Measurements from ENCODE around the gene FLOT1.

FLOT1 gene

DNA sequence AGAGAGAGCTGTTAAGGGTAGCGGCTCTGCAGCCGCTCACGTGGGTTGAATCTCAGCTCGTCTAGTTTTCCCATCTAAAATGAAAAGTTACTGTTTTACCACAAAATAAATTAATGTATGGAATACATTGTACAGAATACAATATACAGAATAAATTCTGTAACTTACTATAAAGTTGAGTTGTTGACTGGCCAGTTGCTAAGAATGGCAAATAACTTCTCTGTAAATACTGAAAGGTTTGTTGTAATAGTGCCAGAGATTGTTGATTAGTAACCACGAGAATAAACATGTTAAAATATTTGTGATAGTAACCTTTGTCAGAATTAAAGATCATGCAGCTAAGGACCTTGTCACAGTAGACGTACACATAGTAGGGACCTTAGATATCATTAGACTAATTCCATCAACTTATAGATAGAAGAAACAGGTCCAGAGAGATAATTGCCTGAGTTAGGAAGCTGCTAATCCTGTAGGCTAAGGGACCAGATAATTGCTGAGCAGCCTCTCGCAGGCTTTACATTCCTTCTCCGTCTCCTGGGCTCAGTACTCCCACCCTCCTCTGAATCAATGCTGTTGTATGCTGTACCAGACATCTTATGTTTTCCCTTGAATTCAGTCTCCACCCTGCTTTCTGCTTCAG, 51.2 kb downstream of the FLOT1 start:
- no peak for DNase-seq

DNA sequence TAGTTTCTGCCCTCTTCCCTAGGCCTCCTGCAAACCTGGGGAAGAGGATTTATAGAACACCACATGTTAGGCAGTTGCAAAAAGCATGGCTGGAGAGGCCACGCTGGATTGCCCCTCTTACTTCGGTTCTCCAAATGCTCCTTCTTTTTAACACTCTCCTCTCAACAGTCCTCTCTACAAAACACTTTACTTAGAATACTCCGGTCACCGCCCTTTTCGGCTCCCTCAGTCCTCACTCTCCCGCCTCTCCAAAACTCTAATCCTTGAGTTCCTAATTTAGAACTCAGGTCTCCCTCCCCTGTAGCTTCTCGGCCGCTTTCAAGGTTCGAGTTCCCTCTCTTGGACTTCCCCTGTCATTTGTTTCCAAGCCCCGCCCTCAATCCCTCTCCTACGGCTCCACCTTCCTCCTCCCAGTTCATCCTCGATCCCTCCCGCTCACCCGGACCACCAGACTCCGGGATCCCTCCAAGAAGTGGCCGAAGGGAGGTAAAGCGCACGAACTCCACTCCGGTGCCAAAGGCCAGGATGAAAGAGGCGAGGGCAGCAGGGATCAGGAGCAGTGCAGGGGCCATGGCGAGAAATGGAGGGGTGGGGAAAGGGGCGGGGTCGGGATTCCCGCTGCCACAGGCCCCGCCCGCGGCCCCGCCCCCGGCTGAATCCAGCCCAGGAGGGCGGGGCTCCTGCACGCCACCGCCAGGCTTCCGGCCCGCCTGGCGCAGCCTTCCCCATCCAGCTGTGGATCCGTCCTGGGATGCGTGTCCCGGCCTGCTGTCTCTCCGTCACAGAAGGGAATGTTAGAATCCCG, 51.9 kb downstream of the FLOT1 start, which contains the start of gene NRM:
NRM (minus strand) TSS at position 582 of the 805 bp plus-strand sequence; CDS start at position 572, 10 bp downstream.
- DNase-seq = peak; percentile 84

DNA sequence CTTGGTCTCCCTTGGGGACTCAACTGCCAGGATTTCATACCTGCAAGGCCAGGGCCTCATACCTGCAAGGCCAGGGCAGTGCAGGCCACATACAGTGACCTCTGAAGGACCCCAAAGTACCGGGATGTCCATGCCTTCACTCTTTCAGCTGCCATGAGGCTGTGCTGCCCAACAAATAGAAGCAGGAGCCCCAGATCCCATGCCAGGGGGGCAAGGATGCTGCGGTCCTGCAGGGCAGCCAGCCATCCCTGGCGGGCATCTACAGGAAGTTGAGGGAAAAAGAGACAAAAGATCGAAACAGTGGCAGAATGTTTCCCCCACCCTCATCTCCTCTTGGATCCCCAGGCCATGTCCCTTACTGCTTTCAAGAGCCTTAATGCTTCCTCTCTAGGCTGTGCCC, 52.5 kb downstream of the FLOT1 start:
- no peak for DNase-seq

DNA sequence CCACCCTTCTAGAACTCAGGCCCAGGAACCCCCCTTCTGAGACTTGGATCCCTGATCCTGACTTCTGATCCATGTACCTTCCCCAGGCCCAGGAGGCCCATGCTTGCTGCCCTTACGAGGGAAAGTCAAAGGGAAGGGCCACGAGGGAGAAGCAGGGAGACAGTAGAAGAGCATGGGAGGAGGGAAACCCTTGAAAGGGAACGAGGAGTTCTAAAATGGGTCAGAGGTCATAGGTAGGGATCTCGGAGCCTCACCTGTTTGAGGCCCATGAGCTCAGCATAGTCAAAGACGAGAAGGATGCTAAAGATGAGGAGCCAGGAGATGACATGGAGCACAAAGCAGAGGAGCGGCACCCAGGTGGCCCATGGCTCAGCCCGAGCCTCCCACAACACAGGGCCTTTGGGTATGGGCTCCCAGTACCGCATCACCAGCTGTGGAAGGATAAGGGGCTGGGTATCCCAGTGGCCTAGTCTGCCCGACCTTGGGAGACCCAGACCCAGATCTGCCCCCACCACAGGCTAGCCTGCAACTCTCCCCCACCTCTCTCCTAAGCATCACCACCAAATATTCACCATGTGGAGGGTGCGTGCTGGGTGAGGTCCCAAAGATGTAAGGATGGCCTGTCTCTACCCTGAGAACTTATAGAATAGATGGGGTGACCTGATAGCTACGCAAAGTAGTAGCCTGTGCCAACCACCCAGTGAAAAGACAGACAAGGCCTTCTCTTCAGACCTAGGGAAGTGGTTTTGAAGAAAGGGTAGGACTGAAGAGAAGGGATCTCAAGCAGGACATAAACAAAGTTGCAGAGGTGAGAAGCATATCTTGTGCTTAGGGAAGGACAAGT, 53.2 kb downstream of the FLOT1 start:
- DNase-seq = no peak

DNA sequence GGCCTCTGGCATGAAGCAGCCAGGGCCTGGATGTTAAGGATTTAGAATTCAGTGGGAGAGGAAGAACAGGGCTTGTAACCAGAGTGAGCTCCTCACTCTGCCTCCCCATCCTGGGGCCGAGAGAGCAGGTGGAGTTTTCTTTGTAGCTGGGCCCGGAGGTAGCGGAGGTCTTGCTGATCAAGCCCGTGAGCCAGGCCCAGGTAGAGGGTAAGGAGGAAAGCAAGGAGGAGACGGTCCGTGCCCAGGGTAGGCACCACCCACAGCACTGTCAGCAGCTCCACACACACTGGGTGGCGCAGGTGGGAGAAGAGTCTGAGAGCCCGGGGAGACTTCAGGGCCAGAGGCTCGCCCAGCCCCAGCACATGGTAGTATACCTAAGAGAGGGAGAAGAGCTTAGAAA, 53.9 kb downstream of the FLOT1 start:
- DNase-seq = no peak

DNA sequence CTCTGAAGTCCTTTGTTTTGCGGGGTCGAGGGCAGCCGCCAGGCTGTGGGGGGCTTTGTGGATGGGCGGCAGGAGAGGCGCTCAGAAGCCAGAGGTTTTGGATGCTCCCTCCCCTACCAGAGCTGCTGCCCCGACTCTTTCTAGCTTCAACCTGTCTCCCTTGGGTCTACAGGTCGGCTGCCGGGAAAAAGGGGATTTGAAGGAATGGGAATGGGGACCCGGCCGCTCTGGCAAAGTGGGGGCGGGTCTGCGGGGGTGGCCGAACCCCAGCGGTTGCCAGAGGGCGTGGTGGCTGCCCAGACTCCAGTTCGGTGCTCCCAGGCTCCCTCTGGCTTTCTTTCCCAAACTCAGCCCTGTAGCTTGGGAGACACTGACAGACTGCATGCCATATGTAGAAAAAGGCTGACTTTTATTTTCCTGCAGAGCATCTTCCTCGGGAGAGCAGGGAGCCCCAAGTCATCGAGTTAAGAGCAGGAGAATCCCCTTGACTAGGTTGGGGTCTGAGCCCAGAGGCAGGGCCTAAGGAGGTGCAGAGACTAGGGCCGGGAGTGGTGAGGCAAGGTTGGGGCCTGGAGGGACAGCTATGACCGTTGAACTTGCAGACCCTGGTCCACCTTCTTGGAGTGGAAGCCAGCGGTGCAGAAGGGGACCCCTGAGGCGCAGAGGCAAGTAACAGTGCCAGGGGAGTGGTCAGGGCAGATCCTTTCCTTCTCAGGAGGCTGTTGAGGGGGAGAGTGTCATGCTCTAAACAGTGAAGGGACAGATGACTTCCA, 54.6 kb downstream of the FLOT1 start:
- DNase-seq = no peak

DNA sequence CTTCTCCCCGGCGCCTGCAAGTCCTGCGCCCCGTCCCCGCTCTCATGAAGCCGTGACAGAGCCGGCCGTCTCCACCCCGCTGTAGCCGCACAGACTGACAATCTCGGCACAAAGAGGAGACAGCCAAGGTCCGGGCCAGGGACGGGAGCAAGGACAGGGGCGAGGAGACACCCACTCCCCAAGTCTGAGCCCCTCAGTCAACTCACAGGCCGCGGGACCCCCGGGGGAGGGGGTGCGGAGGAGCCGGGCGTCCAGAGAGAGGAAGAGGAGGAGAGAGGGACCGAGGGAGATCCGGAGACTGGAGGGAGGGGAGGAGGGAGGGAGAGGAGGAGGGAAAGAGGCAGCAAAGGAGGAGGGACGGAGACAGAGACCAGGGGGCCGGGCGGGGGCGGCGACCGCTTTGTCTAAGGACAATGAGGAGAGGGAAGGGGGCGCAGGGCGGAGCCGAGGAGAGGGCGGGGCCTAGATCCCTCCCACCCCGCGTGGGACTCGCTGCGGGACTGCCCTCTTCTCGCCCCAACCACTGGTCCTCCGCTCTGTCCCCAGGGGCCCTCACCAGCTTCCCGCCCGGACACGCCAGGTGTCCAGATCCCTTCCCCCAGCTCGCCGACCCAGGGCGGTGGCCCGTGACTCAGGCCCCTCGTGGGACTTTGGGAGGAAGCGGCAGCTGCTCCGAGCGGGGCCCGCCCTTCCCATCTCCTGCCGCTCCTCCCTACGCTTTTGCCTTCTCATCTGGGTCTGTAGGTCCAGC, 55.4 kb downstream of the FLOT1 start:
- peak; percentile 93 for DNase-seq

DNA sequence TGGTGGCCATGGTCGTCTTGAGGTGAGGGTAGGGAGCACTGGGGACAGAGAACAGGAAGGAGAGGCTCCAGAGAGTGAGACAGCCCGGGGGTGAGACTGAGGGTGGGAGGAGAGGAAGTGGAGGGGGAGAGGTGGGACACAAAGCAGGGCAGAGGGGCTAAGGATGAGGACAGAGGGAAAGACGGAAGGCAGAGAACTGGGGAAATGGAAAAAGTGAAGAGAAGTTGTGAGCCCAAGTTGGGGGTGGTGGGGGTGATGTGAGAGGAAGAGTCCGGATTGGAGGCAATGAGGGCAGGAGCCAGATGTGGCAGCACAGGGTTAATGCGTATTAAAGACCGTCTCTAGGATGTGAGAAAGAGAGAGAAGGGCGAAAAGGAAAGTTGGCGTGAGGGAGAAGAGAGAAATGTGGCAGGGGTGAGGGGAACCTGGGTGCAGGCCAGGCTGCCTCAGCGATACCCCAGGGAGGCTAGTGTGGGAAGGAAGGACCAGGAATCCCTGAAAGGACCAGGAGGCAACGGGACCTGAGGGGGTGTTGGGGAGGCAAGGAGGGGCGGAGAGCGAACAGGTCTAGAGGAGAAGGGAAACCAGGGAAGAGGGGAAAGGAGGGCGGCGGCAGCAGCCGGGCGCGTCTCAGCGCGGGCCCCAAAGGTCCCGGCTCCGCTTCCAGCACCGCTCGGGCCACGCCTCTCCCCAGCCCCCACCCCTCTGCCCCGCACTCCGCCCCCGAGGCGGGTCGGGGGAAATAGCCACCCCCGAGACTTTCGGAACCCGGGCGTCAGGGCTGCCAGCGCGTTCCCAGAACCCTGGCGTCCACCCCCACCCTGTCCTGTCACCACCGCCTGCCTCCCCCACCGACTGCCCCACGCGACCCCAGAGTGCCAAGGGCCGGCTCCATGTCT, 56.2 kb downstream of the FLOT1 start, which contains the start of gene PPP1R18:
PPP1R18 (minus strand) TSS at position 637 of the 899 bp plus-strand sequence; CDS start at position 10, 627 bp downstream.
- peak; percentile 90 for DNase-seq

DNA sequence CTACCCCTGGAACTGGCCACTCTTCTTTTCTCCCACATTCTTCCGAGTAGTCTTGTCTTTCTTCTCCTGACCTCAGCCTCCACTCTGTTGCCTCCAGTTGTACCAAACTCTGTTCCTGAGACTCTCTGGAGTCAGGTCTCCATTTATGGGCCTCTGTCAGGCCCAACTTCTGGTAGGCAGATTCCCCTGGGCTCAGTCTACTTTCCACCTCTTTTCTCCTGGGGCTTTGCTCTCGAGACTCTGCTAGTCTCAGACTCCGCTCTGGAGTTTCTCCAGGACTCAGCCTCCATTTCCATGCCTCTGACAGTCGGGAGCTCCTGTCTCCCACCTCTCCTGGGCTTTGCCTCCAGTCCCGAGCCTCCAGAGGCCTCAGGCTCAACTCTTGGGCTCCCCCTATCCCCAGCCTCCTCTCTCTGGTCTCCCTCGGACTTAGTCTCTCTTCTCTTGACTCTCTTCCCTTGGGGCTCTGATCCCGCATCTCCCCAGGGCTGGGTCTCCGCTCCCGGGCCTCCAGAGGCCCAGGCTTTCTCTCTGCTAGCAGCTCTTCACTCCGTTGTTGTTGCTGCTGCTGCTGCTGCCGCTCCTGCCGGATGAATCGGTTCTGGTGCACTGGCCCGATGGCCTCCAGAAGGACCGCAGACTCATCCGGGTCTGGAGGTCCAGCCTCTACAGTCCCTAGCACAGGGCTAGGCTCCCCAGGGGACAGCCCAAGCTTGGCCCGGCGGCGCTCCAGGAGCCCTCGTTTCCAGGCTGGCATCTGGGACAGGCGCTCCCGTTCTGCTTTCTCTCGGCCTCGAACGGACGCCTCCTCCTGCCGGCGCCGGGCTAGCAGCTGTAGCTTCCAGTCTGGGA, 57.1 kb downstream of the FLOT1 start:
- peak; percentile 44 for DNase-seq

DNA sequence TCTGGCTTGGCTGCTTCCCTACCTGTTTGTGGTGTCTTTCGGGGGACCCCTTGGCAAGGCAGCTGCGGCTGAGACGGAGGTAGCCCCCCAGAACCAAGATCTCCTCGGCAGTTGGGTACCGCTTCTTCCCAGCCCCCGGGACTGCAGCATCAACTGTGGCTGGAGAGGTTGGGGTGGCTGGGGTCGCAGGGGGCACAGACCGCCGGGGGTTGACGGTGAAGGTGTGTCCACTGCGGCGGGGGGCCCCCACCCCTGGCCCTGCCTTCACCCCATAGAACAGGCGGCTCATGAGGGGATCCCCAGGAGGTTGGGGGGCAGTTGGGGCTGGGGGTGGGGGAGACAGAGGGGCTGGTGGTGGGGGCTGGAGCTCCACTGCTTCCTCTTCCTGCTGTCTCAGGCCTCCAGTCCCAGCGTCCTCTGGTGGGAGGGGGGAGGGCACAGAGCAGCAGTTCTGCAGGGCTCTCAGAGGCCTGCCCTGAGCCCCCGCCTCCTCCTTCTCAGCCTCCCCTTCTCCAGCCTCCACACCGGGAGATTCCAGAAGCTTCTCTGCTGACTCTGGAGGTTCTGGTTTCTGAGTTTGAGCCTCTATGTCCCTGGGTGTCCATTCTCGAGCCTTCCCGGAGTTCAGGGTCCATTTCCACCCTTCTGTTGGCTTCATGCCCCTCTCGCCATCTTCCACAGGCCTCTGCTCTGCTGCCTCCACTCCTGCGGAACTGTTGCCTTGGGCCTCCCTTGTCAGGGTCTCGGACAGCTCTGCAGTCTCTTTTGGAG, 57.9 kb downstream of the FLOT1 start:
- DNase-seq = peak; percentile 75

DNA sequence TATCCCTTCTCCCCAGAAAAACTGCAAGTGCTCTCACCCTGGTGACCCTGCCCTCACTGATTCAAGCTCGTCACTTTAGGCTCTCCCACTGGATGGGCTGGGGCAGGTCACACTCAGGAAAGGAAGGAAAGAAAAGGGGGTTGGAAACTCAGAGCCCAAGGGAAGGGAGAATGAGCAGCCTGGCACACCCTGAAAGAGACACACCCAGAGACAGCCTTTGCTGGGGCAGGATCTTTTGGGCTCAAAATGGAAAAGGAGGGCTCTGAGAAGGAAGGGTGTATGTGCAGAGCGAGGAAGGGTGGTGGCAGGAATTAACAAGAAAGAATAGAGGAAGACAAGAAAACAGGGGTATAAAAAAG, 58.5 kb downstream of the FLOT1 start:
- no peak for DNase-seq

DNA sequence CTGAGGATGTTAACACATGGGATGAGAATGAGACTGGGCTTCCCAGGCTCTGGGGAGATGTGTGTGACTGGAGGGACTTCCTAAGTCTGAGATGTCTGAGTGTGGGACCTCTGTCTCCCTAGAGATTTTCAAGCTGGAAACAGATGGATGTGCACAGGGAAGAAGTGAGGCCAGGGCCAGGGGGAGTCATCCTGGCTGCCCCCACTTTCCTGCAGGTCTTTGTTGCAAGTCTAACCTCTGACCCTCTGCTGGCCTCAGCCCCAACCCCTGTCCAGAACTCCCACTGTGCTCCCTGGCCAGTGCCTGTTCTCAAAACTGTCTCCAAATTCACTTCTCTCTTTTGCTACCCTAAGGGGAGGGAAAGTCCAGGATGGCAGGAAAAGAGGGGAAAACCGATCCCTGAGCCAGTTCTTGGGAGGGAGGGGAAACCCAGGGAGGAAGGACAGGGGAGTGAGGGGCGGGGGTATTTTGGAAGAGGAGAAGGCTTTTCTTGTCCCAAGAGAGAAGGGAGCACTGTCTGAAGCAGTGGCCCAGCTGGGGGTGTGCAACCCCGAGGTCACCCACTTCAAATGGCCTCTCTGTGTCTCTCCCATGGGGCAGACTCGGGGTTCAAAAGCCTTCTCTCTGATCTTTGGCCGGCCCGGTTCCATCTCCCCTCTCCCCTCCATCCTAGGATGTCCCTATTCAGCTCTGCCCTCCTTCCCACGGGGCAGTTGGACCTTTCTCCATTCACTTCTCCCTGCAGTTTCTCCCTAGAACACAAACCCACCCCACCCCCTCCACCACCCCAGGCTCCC, 59.1 kb downstream of the FLOT1 start:
- DNase-seq = no peak

DNA sequence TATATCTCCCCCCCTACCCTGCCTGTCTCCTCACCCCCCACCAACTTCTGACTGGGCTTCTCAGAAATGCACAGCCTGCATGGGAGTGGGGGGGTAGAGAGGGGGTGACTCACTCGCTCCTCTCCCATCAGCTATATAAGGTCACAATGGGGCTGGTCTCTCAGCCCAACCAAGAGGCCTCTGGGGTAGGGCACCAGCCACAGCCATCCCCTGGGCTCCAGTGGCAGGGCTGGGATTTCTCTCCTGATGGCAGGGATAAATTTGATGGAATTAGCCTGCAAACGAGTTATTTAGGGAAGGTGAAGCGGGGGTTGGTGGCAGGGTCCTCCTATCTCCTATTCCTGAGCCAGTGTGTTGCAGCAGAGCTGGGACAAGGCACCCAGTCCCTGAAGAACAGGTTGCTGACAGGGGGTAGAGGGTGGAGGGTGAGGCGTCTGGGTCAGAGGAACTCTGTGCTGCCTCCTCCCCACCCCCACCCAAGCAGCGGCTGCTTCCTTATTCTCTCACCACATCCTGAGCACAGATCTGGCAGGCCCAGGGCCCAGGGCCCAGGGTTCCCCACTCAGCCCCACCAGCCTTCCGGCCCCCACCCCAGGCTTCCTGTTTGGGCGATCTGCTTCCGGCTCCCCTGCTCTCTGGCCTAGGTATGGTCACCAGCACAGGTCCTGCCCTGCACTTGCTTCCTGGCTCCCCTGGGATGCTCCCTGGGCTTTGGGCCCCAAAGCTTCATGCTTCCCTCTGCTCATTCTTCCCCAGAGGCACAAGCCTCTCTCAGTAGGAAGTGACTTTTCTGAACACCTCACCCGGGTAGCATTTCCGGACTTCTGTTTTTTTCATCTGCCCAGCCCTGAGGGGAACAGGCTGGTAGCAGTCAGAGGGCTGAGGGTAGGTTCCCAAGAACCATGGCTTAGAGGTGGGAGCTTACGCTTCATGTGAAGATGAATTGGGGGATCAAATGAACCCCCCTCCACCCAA, 60.1 kb downstream of the FLOT1 start:
- DNase-seq = peak; percentile 91

DNA sequence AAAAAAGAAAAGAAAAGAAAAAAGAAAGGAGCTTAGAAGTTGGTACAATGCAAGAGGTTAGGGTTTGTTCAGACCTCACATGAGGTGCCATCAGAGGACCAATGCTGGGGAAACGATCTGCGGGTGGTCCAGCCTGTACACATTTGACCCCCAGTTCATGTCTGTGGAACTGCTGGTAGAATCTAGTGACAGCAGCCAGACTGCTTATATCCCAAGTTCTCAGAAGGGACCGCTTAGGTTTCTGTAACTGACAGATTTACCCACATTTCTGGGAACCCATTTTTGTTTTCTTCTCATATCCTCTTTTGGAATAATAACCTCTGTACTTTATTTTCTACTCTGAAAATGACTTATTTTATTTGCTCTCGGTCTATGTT, 60.7 kb downstream of the FLOT1 start:
- DNase-seq = no peak

DNA sequence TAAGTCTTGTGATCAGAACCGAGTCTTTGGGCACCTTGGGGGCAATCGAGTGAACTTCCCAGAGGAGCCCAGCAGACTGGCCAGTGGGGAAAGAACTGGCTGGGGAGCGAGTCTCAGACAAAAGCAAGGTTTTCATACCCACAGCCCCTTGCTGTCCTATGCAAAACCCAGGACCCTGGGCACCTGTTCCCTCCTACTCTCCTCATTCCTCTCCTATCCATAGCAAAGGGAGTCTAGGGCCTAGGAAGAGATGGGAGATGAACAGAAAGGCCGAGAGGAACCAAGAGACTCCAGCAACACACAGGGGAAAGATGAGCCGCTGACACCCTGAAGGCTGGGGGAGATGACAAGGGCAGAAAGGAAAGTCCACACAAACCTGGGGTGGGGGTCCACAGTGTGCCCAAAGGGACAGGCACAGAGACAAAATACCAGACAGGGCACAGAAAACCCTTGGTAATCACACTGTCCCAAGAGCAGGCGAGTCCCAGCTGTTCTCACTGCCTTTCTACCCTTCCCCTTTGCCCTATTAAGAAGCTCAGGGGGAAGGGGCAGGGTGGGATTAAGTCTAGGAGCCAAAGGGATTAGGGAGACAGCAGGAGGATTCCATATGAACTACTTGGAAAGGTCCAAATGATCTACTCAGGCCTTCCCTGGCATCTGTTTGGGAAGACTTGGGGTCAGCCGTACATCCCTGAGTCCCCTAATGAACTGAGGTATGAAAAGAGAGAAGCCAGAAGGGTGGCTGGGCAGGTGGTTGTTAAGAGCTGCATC, 62.5 kb downstream of the FLOT1 start:
- no peak for DNase-seq
